T-helper 1 cell treated with Interleukin-12 subunit alpha and Interleukin-12 subunit beta and Interleukin-4 antibody, amounts not matched to agents 30 μg/mL and 1 μg/mL, for 36 hours (primary cell): ENCODE measurements around the gene FOCAD.

Experiments used
- H3K27ac Mint-ChIP-seq: one replicate; pipeline ENCODE4 v1.8.0; 2021; ENCODE audit warnings: mild to moderate bottlenecking, mixed read lengths
- H3K27me3 Mint-ChIP-seq: one replicate; pipeline ENCODE4 v1.8.0; 2021; ENCODE audit warnings: low read depth, mixed read lengths
- H3K36me3 Mint-ChIP-seq: one replicate; pipeline ENCODE4 v1.8.0; 2021; ENCODE audit warnings: low read depth, mixed read lengths
- H3K4me1 Mint-ChIP-seq: one replicate; pipeline ENCODE4 v1.8.0; 2021; ENCODE audit warnings: low read depth, mixed read lengths
- H3K4me3 Mint-ChIP-seq: one replicate; pipeline ENCODE4 v1.8.0; 2021; ENCODE audit warnings: mild to moderate bottlenecking, moderate library complexity, mixed read lengths
- H3K9me3 Mint-ChIP-seq: one replicate; pipeline ENCODE4 v1.8.0; 2021; ENCODE audit warnings: mixed read lengths

Gene FOCAD

DNA sequence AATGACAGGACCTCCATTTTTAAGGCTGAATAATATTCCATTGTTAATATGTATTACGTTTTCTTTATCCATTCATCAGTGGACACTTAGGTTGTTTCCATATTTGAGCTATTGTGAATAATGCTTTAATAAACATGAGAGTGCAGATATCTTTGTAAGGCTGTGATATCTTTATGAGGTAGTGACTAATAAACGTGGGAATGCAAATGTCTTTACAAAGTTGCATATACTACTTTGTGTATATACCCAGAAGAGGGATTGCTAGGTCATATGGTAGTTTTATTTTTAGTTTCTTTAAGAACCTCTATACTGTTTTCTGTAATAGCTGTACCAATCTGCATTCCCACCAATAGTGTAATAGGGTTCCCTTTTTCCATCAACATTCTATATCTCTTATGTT, 148.7 kb downstream of the FOCAD start:
- Mint-ChIP-seq H3K4me3 (no peak overlapping the region), H3K27me3 (no peaks in the 10 kb centered on the region), H3K36me3 (no peaks in the 10 kb centered on the region), H3K27ac (no peak overlapping the region), H3K9me3 (no peaks in the 10 kb centered on the region), H3K4me1 (peaks cover 5% of the 10 kb centered on the region)

DNA sequence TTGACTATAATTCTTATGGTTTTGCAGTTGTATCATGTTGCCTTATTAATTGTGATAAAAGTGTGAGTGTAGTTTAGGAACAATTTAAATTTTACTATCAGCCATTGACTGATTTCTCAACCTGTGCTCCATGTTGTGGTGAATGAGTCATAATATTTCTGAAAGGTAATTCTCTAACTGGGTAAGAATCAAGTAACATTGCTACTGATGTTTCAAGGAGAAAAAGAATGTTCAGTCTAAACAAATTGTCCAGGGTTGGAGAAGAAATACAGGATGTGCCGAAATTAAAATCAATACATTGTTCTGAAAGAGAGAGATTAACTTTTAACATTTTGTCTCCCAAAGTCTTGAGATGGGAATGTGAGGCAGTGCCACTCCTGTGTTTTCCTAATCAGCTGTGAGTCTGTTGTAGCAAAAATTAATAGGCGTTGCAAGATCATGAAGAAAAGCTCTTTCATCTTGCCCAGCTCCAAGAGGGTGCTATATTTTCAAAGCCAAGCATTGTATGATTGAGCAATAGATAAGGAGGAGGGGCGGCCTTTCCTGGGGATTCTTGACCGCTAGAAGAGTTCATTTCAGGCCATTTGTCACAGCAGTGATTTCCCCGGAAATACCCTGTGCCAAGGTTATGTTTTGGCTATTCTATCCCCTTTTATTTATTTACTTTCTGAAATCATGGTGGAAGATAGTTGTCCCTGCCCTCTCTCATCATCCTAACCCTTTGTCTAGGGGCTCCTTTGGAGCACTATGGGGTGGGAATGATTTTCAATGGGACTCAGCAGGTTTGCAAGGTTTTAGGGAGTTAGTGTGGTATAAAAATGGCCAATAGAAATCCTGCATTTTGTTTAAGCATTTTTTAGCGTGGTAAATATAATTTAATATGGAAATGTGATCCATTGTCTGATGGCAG, 151.6 kb downstream of the FOCAD start:
- no peaks in the 10 kb centered on the region for H3K36me3 Mint-ChIP-seq
- H3K27me3 Mint-ChIP-seq: no peaks in the 10 kb centered on the region
- H3K9me3 Mint-ChIP-seq: no peaks in the 10 kb centered on the region
- H3K27ac Mint-ChIP-seq: no peak overlapping the region
- peaks cover 5% of the 10 kb centered on the region for H3K4me1 Mint-ChIP-seq
- H3K4me3 Mint-ChIP-seq: no peak overlapping the region

DNA sequence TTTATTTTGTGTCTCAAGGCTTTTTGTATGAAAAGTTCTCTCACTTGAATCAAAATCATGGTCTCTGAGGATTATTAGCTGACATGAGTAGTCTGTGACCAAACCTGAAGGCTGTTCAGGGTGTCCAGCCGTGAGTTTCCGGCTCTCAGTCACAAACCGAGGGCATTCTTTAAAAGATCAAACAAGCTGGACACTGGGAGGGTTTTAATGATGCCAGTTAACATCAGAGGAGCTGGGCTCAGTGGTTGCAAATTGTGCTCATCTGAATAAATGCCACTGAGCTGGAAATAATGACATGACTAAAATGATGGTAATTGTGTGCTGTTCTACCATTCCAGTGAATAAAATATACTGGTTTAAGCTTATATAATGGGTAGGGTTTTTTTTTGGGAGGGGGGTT, 153.1 kb downstream of the FOCAD start:
- Mint-ChIP-seq H3K27me3 (no peaks in the 10 kb centered on the region), H3K36me3 (no peaks in the 10 kb centered on the region)

DNA sequence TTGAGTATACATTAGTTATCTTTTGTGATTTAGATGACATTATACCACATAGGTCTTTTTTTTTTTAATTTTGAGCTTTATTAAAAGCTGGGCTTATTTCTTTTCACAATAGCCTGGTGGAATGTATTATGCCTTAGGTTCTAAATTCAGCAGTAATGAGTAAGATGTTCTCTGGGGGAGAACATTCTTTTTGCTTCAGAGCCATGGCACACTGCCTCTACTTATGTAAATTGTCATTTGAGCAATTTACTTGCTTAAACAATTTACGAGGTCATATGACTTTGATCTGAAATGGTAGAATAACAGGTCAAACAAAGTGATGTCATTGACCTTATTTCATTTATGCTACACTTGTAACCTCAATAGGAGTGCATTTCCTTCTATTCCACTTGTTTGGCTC, 154.2 kb downstream of the FOCAD start:
- H3K27ac Mint-ChIP-seq: no peak overlapping the region
- H3K9me3 Mint-ChIP-seq: peaks cover 6% of the 10 kb centered on the region
- H3K4me1 Mint-ChIP-seq: peaks cover 5% of the 10 kb centered on the region
- H3K27me3 Mint-ChIP-seq: no peaks in the 10 kb centered on the region
- no peak overlapping the region for H3K4me3 Mint-ChIP-seq
- no peaks in the 10 kb centered on the region for H3K36me3 Mint-ChIP-seq

More for the DNA sequence above, 153.1 kb downstream of the FOCAD start:
- no peak overlapping the region for H3K4me3 Mint-ChIP-seq
- peaks cover 2% of the 10 kb centered on the region for H3K9me3 Mint-ChIP-seq
- H3K4me1 Mint-ChIP-seq: peaks cover 5% of the 10 kb centered on the region
- no peak overlapping the region for H3K27ac Mint-ChIP-seq

DNA sequence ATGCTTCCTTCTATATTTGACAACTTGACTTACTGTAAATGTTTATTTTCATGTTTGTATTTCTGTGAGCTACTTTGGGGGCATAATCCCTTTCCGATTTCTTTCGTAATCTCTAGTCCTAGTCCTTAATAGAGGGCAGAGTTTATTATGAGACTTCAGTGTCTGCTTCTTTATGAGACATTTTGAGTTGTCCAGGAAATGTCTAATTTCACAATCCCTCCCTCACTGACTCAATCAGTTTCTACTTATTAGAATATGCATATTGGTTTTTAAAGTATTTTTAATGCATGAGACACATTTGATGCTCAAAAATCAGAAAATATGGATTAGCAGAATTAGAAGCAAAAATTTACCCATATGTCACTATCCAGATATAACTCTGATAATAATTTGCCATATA, 160.9 kb downstream of the FOCAD start:
- H3K4me3 Mint-ChIP-seq: no peak overlapping the region
- H3K9me3 Mint-ChIP-seq: peaks cover 6% of the 10 kb centered on the region
- H3K27me3 Mint-ChIP-seq: no peaks in the 10 kb centered on the region
- peaks cover 2% of the 10 kb centered on the region for H3K36me3 Mint-ChIP-seq
- peaks cover 2% of the 10 kb centered on the region for H3K4me1 Mint-ChIP-seq
- no peak overlapping the region for H3K27ac Mint-ChIP-seq

DNA sequence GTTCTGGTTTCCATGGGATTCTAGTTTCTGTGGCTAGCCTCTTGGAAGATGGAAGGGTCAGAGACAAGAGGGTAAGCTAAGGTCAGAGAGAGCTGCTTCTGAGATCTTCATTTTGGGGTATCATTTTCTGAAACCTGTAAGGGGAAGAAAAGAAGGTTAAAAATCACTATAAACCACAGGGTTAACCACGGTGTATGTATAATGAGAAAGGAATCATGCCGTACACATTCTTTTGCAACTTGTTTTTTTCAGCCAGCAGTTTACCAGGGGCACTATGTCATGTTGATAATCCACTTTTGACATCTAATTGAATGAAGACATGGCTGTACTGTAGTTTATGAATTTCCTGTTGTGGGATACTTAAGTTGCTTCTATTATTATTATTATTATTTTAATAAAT, 164.4 kb downstream of the FOCAD start:
- Mint-ChIP-seq H3K27me3 (no peaks in the 10 kb centered on the region), H3K4me3 (no peak overlapping the region), H3K36me3 (peaks cover 3% of the 10 kb centered on the region), H3K27ac (no peak overlapping the region), H3K4me1 (peaks cover 2% of the 10 kb centered on the region), H3K9me3 (no peaks in the 10 kb centered on the region)

DNA sequence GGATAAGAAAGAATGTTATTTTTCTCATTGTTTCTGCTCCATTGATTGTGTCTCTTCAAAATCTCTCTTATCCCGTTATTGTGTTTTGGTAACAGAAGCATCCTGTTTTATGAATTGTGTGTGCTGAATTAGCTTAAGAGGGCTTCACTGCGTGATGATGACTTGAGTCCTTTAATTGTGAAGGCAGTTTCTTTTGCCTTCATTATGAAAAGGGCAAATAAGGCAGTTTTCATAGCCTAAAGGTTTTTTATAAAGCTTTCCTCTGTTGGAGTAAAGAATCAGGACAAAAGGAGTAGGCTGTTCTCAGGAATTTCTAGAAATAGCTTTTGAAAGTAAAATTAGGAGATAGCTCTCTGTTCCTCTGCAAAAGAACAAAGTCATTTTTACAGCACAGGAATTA, 169.8 kb downstream of the FOCAD start:
- peaks cover 9% of the 10 kb centered on the region for H3K36me3 Mint-ChIP-seq
- H3K4me1 Mint-ChIP-seq: no peaks in the 10 kb centered on the region
- H3K27me3 Mint-ChIP-seq: no peaks in the 10 kb centered on the region
- H3K9me3 Mint-ChIP-seq: peaks cover 15% of the 10 kb centered on the region
- no peak overlapping the region for H3K4me3 Mint-ChIP-seq
- no peak overlapping the region for H3K27ac Mint-ChIP-seq

DNA sequence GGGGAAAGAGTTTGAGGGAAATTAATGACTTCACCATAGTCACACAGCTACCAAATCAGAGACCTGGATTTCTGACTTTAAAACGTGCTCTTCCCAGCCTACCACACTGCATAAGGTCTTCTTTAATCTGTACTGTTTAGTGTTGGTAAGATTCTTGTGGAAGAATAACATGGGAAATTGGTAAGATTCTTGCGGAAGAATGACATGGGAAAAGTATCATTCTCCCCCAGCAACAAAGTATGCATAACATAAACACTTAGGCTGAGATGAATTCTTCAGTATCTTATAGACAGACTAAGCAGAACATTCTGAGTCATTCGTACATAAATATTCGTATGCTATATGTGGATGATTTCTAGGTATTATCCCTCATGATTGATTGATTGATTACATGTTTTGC, 170.4 kb downstream of the FOCAD start:
- Mint-ChIP-seq H3K36me3 (peaks cover 9% of the 10 kb centered on the region), H3K9me3 (peaks cover 15% of the 10 kb centered on the region), H3K27me3 (no peaks in the 10 kb centered on the region), H3K4me3 (no peak overlapping the region), H3K4me1 (no peaks in the 10 kb centered on the region), H3K27ac (no peak overlapping the region)

DNA sequence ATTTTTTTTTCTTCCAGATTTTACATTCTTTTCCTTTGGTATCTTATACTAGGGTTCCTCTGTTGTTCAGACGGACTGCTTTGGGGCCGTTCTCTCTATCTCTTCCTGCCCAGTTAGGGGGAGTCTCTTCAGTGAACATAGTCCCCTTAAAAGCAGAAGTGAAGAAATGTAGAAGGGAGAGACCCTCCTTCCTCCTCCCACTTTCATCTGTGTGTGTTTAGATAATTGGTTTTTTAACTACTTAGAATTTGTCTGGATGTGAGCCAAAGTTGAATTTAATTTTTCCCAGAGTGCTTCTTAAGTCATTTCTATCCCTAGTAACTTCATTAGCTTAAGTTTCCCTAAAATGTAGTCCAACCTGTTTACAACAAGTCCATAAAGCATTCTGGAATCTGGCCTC, 179.9 kb downstream of the FOCAD start:
- Mint-ChIP-seq H3K4me1 (no peaks in the 10 kb centered on the region), H3K27me3 (no peaks in the 10 kb centered on the region), H3K4me3 (no peak overlapping the region), H3K27ac (no peak overlapping the region), H3K9me3 (no peaks in the 10 kb centered on the region), H3K36me3 (peaks cover 10% of the 10 kb centered on the region)

DNA sequence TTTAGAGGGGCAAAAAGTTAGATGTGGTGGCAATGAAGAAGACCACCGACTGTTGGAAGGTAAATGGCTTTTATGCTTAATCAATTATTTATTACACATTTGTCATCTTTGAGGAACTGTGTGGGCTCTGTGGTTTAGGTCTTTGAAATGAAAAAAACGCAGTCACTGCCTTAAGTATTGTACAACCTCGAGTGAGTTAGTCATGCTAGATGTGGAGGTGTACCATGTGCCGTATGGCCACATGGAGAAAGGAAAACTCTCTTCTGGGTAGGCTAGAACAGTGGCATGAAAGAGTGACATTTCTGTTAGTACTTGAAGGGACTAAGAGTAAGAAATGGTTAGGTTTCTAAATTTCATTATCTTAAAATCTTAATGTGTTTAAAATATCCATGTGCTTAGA, 181.3 kb downstream of the FOCAD start:
- no peak overlapping the region for H3K4me3 Mint-ChIP-seq
- no peaks in the 10 kb centered on the region for H3K27me3 Mint-ChIP-seq
- H3K9me3 Mint-ChIP-seq: no peaks in the 10 kb centered on the region
- no peaks in the 10 kb centered on the region for H3K4me1 Mint-ChIP-seq
- no peak overlapping the region for H3K27ac Mint-ChIP-seq
- H3K36me3 Mint-ChIP-seq: peaks cover 10% of the 10 kb centered on the region

DNA sequence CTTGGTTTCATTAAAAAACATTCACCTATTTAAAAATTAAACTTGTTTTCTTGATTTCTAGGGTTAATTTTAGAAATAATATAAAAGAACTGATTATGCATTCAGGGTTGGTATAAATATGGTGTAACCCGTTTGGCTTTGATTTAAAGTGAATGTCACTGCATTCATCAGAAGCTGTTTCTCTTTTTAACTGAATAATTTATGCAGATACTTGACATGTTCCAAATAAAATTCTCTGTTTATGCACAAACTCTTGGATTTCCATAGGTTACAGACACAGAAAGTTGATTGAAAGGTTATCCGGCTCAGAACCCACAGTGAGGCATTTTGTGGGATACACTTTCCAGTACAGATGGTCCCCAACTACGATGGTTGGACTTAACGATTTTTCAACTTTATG, 186.1 kb downstream of the FOCAD start:
- no peak overlapping the region for H3K4me3 Mint-ChIP-seq
- no peak overlapping the region for H3K27ac Mint-ChIP-seq
- H3K4me1 Mint-ChIP-seq: peaks cover 6% of the 10 kb centered on the region
- no peaks in the 10 kb centered on the region for H3K9me3 Mint-ChIP-seq
- peaks cover 7% of the 10 kb centered on the region for H3K36me3 Mint-ChIP-seq
- H3K27me3 Mint-ChIP-seq: no peaks in the 10 kb centered on the region

DNA sequence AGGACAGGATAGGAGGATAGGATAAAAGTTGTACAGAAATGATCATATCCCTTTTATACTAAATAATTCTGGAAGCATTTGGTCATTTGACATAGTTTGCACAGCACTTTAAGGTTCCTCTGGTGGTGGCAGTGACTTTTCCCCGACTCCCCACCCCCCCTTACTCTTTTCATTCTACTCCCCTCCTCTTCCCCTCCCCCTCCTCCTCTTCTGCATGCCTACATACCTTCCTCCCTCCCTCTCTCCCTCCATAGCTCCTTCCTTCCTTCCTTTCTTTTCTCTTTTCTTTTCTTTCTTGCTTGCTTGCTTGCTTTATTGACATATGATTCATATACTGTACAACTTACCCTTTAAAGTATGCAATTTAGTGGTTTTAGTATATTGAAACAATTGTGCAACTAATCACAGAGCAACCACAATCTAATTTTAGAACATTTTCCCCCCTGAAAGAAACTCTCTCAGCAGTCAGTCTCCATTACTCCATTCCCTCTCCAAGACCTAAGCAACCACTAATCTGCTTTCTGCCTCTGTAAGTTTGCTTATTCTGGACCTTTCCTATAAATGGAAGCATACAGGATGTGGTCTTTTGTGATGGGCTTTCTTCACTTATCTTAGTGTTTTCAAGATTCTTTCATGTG, 188.4 kb downstream of the FOCAD start:
- Mint-ChIP-seq H3K9me3 (no peaks in the 10 kb centered on the region), H3K4me3 (no peak overlapping the region), H3K27ac (no peak overlapping the region), H3K36me3 (peaks cover 2% of the 10 kb centered on the region), H3K4me1 (peaks cover 6% of the 10 kb centered on the region), H3K27me3 (no peaks in the 10 kb centered on the region)

DNA sequence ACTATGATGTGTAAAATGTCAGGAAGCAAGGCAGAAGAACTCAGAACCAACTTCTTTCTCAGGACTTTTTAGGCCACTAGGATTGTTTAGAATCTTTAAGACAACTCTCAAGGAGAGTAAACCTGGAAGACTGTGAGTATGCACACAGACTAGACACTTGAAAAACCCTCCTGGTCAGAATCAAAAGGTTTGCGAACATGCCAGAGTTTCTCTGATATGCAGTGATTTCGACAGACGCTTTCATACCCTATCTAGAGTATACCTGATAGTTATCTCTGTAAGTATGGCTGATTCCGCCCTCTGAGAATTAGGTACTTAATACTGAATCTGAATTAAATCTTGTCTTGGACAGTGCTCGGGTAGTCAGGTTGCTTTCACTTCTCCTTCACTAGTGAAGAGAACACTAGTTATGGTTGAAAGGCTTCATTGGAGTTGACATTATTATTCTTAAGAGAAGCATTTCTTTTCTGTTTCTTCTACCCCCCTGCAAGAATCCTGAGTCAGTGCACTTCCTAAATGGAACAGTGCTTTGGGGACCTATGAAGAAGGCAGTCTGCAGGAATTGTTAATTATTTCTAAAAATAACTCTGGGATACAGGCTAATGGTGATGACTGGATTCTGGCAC, 189.3 kb downstream of the FOCAD start:
- Mint-ChIP-seq H3K4me1 (peaks cover 6% of the 10 kb centered on the region), H3K36me3 (no peaks in the 10 kb centered on the region), H3K27ac (no peak overlapping the region), H3K27me3 (no peaks in the 10 kb centered on the region), H3K4me3 (no peak overlapping the region), H3K9me3 (no peaks in the 10 kb centered on the region)

DNA sequence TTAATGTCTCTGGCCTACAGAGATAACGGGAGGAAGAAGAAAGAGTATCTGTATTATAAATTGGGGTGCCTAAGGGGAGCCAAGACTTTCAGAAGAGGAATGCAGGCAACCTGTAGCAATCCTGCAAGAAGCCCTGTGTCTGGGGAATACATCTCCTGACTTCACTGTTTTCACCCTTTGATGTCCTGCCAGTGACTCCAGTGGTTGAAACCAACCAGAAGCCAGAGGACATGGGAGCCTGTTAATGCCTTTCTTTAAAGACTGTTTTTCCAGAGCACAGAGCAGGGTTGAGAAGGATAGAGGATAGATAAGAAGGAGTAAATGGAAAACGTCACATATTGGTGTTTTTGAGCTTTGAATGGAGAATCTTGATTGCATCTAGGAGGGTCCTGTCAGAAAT, 196.2 kb downstream of the FOCAD start:
- H3K27me3 Mint-ChIP-seq: no peaks in the 10 kb centered on the region
- no peaks in the 10 kb centered on the region for H3K4me1 Mint-ChIP-seq
- peaks cover 4% of the 10 kb centered on the region for H3K36me3 Mint-ChIP-seq
- no peak overlapping the region for H3K4me3 Mint-ChIP-seq
- H3K27ac Mint-ChIP-seq: no peak overlapping the region
- H3K9me3 Mint-ChIP-seq: no peaks in the 10 kb centered on the region

DNA sequence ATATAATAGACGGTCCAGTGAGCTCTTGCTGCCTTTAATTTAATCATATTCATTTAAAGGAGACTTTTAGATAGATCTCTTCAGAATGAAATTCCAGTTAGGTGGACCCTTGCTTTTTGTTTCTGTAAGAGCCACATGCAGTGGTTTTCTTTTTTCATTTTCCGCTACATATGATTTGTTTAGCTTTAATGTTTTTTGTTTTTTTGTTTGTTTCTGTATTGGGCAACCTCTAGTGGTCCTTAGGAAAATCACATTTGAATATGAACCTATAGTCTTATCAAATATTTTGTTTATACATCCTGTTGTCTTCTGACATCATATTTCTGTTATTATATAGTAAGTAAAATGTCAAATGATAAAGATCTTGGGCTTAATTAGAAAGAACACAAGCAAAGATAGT, 196.6 kb downstream of the FOCAD start:
- no peak overlapping the region for H3K4me3 Mint-ChIP-seq
- H3K27me3 Mint-ChIP-seq: no peaks in the 10 kb centered on the region
- H3K36me3 Mint-ChIP-seq: peaks cover 4% of the 10 kb centered on the region
- no peaks in the 10 kb centered on the region for H3K9me3 Mint-ChIP-seq
- H3K4me1 Mint-ChIP-seq: no peaks in the 10 kb centered on the region
- no peak overlapping the region for H3K27ac Mint-ChIP-seq
